K562 (cell line): Measurements from ENCODE around the gene TRMT112. TPM values are rescaled to one million over a fixed set of nuclear protein-coding genes. Genes with fewer than 3 reads are reported as not detected.

Experiments used
- ATAC-seq: fragments of 200-7000 bp; cut with Tn5 transposase; 3 replicates; pipeline ENCODE4 v1.9.1; 2020; ENCODE audit warnings: moderate library complexity
- BruUV-seq: library from RNA; stranded (reverse); fragments of 400-500 nt; replicated peaks from 2 replicates; lab custom pipeline; 2021; lab: Mats Ljungman, UMichigan
- CTCF ChIA-PET: fragments of 300-600 bp; formaldehyde crosslinking; extraction: SDS; loops from one replicate; lab custom pipeline; 2021; ENCODE audit warnings: low intra/inter-chr PET ratio; lab: Yijun Ruan, JAX
- POLR2A ChIA-PET: fragments of 300-600, 350-650 bp; sonication (Branson Sonifier 250); formaldehyde crosslinking; extraction: SDS; loops from one replicate; lab custom pipeline; 2021; ENCODE audit warnings: antibody characterized with exemption, inconsistent platforms; lab: Yijun Ruan, JAX
- DNase-seq, 4 experiments: peaks; one replicate each; pipeline versions ENCODE4 v3.0.0 to v3.0.0-alpha.2; 2011 to 2018; ENCODE audit warnings: low spot score in 3 of 4, mixed read lengths in 3 of 4; ENCODE audit errors: extremely low read depth in 1 of 4
- FAIRE-seq: peaks from 2 replicates; lab custom pipeline; 2011; peaks lifted over from hg19 to GRCh38; lab: Jason Lieb, UNC
- H2AFZ ChIP-seq: 2 replicates; pipeline ENCODE4 v1.6.0; 2011; ENCODE audit warnings: low read depth, low read length, control low read depth, inconsistent platforms
- H3K27ac ChIP-seq: fragments of 200-600 bp; 3 replicates; pipeline ENCODE4 v1.8.0; 2011; ENCODE audit warnings: low read depth, mild to moderate bottlenecking, control low read depth, inconsistent platforms, low read length, moderate library complexity, mixed read lengths; ENCODE audit errors: extremely low read depth
- H3K27me3 ChIP-seq, 2 experiments: fragments of 300-600 bp in 1 of 2; 2 replicates in 1 of 2; 3 replicates in 1 of 2; pipeline versions ENCODE4 v1.6.0 to v1.8.0; 2011; ENCODE audit warnings: inconsistent platforms in 2 of 2, low read length in 2 of 2, mild to moderate bottlenecking in 1 of 2, mixed read lengths in 1 of 2, moderate library complexity in 1 of 2; ENCODE audit not compliant: control insufficient read depth in 2 of 2, insufficient read depth in 2 of 2
- H3K36me3 ChIP-seq: fragments of 300-600 bp; 3 replicates; pipeline ENCODE4 v1.8.0; 2011; ENCODE audit warnings: mild to moderate bottlenecking, low read length, inconsistent platforms; ENCODE audit not compliant: control insufficient read depth, insufficient read depth
- H3K4me1 ChIP-seq, 2 experiments: fragments of 200-600 bp in 1 of 2; replicated peaks in 1 of 2; 2 replicates in 1 of 2; 3 replicates in 1 of 2; pipeline versions ENCODE4 v1.5.1 to v1.8.0; 2011; ENCODE audit warnings: inconsistent platforms in 2 of 2, low read length in 2 of 2, mild to moderate bottlenecking in 1 of 2, mixed read lengths in 1 of 2, moderate library complexity in 1 of 2; ENCODE audit not compliant: control insufficient read depth in 2 of 2, insufficient read depth in 2 of 2
- H3K4me2 ChIP-seq: 2 replicates; pipeline ENCODE4 v1.6.1; 2011; ENCODE audit warnings: low read length, control low read depth, inconsistent platforms, mixed read lengths; ENCODE audit not compliant: insufficient read depth
- H3K4me3 ChIP-seq: fragments of 200-600 bp; sonication (generic), shearing (Covaris generic); 2 replicates; pipeline ENCODE4 v1.5.1; 2016; ENCODE audit warnings: control low read depth, inconsistent platforms
- H3K79me2 ChIP-seq: fragments of 200-600 bp; 3 replicates; pipeline ENCODE4 v1.8.0; 2011; ENCODE audit warnings: low read length, inconsistent platforms; ENCODE audit not compliant: control insufficient read depth, insufficient read depth
- H3K9ac ChIP-seq, 2 experiments: 2 replicates each; pipeline versions ENCODE4 v1.6.0 to v1.6.1; 2011; ENCODE audit warnings: low read depth in 2 of 2, low read length in 2 of 2, control low read depth in 1 of 2, inconsistent platforms in 1 of 2, mild to moderate bottlenecking in 1 of 2, mixed read lengths in 1 of 2; ENCODE audit not compliant: insufficient read depth in 1 of 2
- H3K9me1 ChIP-seq: one replicate; pipeline ENCODE4 v1.6.0; 2011; ENCODE audit warnings: inconsistent platforms, mild to moderate bottlenecking, low read length, moderate library complexity; ENCODE audit not compliant: control insufficient read depth, insufficient read depth
- H3K9me3 ChIP-seq: replicated peaks from 2 replicates; pipeline ENCODE4 v1.5.1; 2011; ENCODE audit warnings: low read depth, low read length, inconsistent platforms; ENCODE audit not compliant: control insufficient read depth, insufficient read depth
- H4K20me1 ChIP-seq: replicated peaks from 2 replicates; pipeline ENCODE4 v1.6.1; 2011; ENCODE audit warnings: low read length, inconsistent platforms, mixed read lengths; ENCODE audit not compliant: control insufficient read depth, insufficient read depth
- BHLHE40 ChIP-seq: IDR thresholded peaks from 2 replicates; pipeline ENCODE4 v1.6.1; 2011; ENCODE audit warnings: low read length, improper control_type of control experiment
- CAMTA2 ChIP-seq: fragments of 250-450 bp; sonication (Bioruptor Pico); conservative IDR thresholded peaks from 2 replicates; pipeline ENCODE4 v1.5.1; 2022
- DACH1 ChIP-seq: fragments of 450-650 bp; IDR thresholded peaks from 2 replicates; pipeline ENCODE4 v1.6.1; 2018; ENCODE audit not compliant: partially characterized antibody
- FOXA3 ChIP-seq, 2 experiments: fragments of 450-650 bp in 1 of 2; sonication (generic) in 1 of 2; formaldehyde crosslinking; IDR thresholded peaks in 1 of 2; conservative IDR thresholded peaks in 1 of 2; 2 replicates each; pipeline versions ENCODE4 v1.4.0 to v1.8.0; 2020 to 2022; ENCODE audit warnings: mild to moderate bottlenecking in 2 of 2, missing genetic modification reagents in 1 of 2
- MBD1 ChIP-seq: fragments of 250-450 bp; sonication (Bioruptor Pico); IDR thresholded peaks from 2 replicates; pipeline ENCODE4 v1.8.0; 2022; ENCODE audit warnings: inconsistent platforms
- MXI1 ChIP-seq: IDR thresholded peaks from 2 replicates; pipeline ENCODE4 v1.6.1; 2011; ENCODE audit warnings: low read depth, mild to moderate bottlenecking, improper control_type of control experiment, low read length
- PURB ChIP-seq: sonication (generic); formaldehyde crosslinking; IDR thresholded peaks from 2 replicates; pipeline ENCODE4 v1.9.0; 2021; ENCODE audit warnings: low read depth, mild to moderate bottlenecking, missing genetic modification reagents
- RBM15 ChIP-seq: fragments of 200-400 bp; formaldehyde crosslinking; IDR thresholded peaks from 2 replicates; pipeline ENCODE4 v1.6.1; 2018; ENCODE audit warnings: mild to moderate bottlenecking, low read length, moderate library complexity; ENCODE audit not compliant: insufficient read depth
- SIX5 ChIP-seq, 2 experiments: IDR thresholded peaks; 2 replicates each; pipeline ENCODE4 v1.6.1; 2011; ENCODE audit warnings: low read length in 2 of 2, borderline replicate concordance in 1 of 2, low read depth in 1 of 2, mild to moderate bottlenecking in 1 of 2, moderate library complexity in 1 of 2; ENCODE audit not compliant: insufficient read depth in 1 of 2
- SREBF2 ChIP-seq: sonication (generic); formaldehyde crosslinking; IDR thresholded peaks from 2 replicates; pipeline ENCODE4 v1.4.0; 2020; ENCODE audit warnings: mild to moderate bottlenecking, missing genetic modification reagents
- THAP7 ChIP-seq: fragments of 250-450 bp; sonication (Bioruptor Pico); IDR thresholded peaks from 2 replicates; pipeline ENCODE4 v1.5.0; 2021
- XRCC5 ChIP-seq: fragments of 200-400 bp; formaldehyde crosslinking; IDR thresholded peaks from 2 replicates; pipeline ENCODE4 v1.6.1; 2017; ENCODE audit warnings: low read depth, mild to moderate bottlenecking, low read length
- YBX1 ChIP-seq: fragments of 450-650 bp; IDR thresholded peaks from 2 replicates; pipeline ENCODE4 v1.7.1; 2016; ENCODE audit warnings: mild to moderate bottlenecking
- ZNF146 ChIP-seq: IDR thresholded peaks from one replicate; pipeline ENCODE4 v1.6.1; 2018; ENCODE audit warnings: missing compliant biosample characterization; ENCODE audit not compliant: unreplicated experiment
- ZNF696 ChIP-seq: fragments of 250-450 bp; sonication (Bioruptor Pico); conservative IDR thresholded peaks from 2 replicates; pipeline ENCODE4 v1.4.0; 2020; ENCODE audit warnings: mild to moderate bottlenecking, moderate library complexity
- WGBS: fragments of 100-300 bp; shearing (Covaris generic); methylation state at CpG from one replicate; pipeline ENCODE4 v1.1.6; 2016; ENCODE audit warnings: low coverage, mixed read lengths; ENCODE audit not compliant: insufficient coverage; ENCODE audit errors: missing lambda C conversion rate; 5-methylcytosine and 5-hydroxymethylcytosine counted together
- in situ Hi-C: fragments of 300-500 bp; cut with MboI; formaldehyde crosslinking; loops from 4 replicates; pipeline ENCODE4 v1.15.0; 2018; ENCODE audit warnings: inconsistent platforms, mixed read lengths
- intact Hi-C: fragments of 100-400 bp; cut with micrococcal nuclease; formaldehyde crosslinking; loops from 2 replicates; pipeline ENCODE4 v1.14.2; 2022
- polyA plus RNA-seq, 8 experiments: library from polyadenylated mRNA; depleted of rRNA in 4 of 8; stranded (reverse) in 5 of 8; unstranded in 3 of 8; fragments of >200 nt; fragmentation: Nextera tagmentation in 2 of 8; fragmentation: Illumina TruSeq in 1 of 8; extraction: Ambion mirVana in 2 of 8; extraction: Trizol in 1 of 8; gene quantifications; 2 replicates each; pipeline versions ENCODE4 v1.2.1 to v1.2.3, GENCODE V29; 2011 to 2014; ENCODE audit warnings: inconsistent platforms in 1 of 8, missing spikeins in 1 of 8
- total RNA-seq, 7 experiments: library from RNA; depleted of rRNA in 6 of 7; stranded (reverse); fragments of >200 nt in 6 of 7; fragmentation: Illumina TruSeq in 2 of 7; extraction: Trizol in 2 of 7; gene quantifications; 2 replicates each; pipeline versions ENCODE4 v1.2.1 to v1.2.3, GENCODE V29; 2011 to 2021; ENCODE audit warnings: low replicate concordance in 1 of 7
- TF ChIP-seq, protein P1 (sequence below): sonication (generic); formaldehyde crosslinking; IDR thresholded peaks from 2 replicates; pipeline ENCODE4 v1.8.0; 2022; ENCODE audit warnings: mild to moderate bottlenecking, low read depth, missing genetic modification reagents
- TF ChIP-seq, protein P2 (sequence below): sonication (generic); formaldehyde crosslinking; IDR thresholded peaks from 2 replicates; pipeline ENCODE4 v1.8.0; 2022; ENCODE audit warnings: mild to moderate bottlenecking, missing genetic modification reagents

The TRMT112 gene
- total and polyA plus RNA-seq, 9 of the 15 experiments (the other 6 are each of a cell fraction or from before 2014, with no cell fraction given), result 162 to 444 (median 300) TPM

DNA sequence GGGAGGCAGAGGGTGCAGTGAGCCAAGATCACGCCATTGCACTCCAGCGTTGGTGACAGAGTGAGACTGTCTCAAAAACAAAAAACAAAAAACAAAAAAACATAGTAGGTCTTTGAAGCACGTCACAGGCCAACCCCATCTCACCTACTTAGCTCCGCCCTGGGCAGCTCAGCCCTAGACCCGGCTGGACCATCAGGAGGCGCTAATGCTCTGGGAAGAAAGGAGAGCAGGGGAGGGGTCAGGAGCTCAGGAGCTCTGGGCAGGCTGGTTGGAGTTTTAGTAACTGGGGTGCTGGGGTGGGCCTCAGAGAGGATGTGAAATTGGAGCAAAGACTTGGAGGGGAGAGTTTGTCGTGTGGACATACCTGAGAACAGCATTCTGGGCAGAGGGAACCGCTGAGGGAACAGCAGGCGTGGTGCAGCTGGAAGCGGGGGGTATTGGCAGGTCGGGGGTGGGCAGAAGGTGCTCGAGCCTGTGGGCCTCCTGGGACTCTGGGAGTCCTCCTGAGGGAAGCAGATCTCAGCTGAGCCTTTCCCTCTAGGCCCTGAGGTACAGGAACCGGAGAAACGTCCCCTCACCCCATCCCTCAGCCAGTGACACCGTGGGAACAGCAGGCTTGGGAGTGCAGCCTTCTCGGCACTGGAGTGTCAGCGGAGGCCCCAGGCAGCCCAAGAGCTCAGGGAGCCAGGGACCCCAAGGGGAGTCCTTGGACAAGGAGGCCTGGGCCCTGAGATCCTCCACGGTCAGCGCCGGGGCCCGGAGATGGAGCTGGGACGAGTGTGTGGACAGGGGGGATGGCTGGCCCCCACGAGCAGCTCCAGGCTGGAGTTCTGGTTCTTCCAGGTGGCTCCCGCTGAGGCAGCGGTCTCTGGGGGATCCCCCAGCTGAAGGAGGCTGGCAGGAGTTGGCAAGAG, 39.4 kb upstream of the TRMT112 start:
- H3K79me2 ChIP-seq, result peaks cover 24% of the 10 kb centered on the region
- intact Hi-C loops, result loop anchor here (5.0 kb wide), 7 partner anchors 51 to 291 kb away; partner anchors contain the start of genes FERMT3 and STIP1
- TF ChIP-seq RBM15, result no peak
- peak; percentile 35; the same call in 1 of the 2 replicates for TF ChIP-seq BHLHE40
- TF ChIP-seq, protein P1, sequence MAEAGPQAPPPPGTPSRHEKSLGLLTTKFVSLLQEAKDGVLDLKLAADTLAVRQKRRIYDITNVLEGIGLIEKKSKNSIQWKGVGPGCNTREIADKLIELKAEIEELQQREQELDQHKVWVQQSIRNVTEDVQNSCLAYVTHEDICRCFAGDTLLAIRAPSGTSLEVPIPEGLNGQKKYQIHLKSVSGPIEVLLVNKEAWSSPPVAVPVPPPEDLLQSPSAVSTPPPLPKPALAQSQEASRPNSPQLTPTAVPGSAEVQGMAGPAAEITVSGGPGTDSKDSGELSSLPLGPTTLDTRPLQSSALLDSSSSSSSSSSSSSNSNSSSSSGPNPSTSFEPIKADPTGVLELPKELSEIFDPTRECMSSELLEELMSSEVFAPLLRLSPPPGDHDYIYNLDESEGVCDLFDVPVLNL (CRISPR knock-in tag), result no peak
- TF ChIP-seq SREBF2 (CRISPR knock-in tag), result no peak
- no peak for TF ChIP-seq CAMTA2 (CRISPR knock-in tag)
- TF ChIP-seq ZNF146 (CRISPR knock-in tag), result no peak
- no peak for TF ChIP-seq FOXA3 (CRISPR knock-in tag; conservative IDR thresholded peaks at IDR 0.05 in 1 of 2, IDR thresholded peaks at IDR 0.05 in 1 of 2)
- no peak for TF ChIP-seq SIX5 (IDR thresholded peaks at IDR 0.05; ENCODE audit: borderline replicate concordance in 1 of 2, insufficient read depth in 1 of 2, low read depth in 1 of 2, low read length in 2 of 2)
- no peak for TF ChIP-seq THAP7 (CRISPR knock-in tag)
- no peak for TF ChIP-seq MXI1
- no peak for TF ChIP-seq ZNF696 (CRISPR knock-in tag)
- no peak for TF ChIP-seq YBX1
- peak; percentile 79 for TF ChIP-seq XRCC5
- TF ChIP-seq DACH1, result no peak
- TF ChIP-seq MBD1 (CRISPR knock-in tag), result no peak
- TF ChIP-seq, protein P2, sequence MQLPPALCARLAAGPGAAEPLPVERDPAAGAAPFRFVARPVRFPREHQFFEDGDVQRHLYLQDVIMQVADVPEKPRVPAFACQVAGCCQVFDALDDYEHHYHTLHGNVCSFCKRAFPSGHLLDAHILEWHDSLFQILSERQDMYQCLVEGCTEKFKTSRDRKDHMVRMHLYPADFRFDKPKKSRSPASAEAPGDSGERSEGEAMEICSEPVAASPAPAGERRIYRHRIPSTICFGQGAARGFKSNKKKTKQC, result no peak
- no peak for TF ChIP-seq PURB (CRISPR knock-in tag)

More for the DNA sequence above, 39.4 kb upstream of the TRMT112 start:
- no peak overlapping the region; the same call in 1 of the 2 replicates for H3K4me3 ChIP-seq
- FAIRE-seq, result peak; percentile 97
- no TSS peak for BruUV-seq
- H2AFZ ChIP-seq, result peak overlapping the region; percentile 63
- peaks cover 3% of the 10 kb centered on the region for H3K9me1 ChIP-seq
- ATAC-seq, result peak; percentile 78
- POLR2A ChIA-PET, result interaction anchor here (0.6 to 3.0 kb wide), 9 partner anchors 9 to 172 kb away, joined by 3 to 20 read pairs (median 4); partner anchors contain the start of genes PRDX5 and TRMT112
- H3K36me3 ChIP-seq, result peaks cover 21% of the 10 kb centered on the region; the same call in 2 of the 3 replicates
- peaks cover 34 to 86% of the 10 kb centered on the region in 2 experiments for H3K4me1 ChIP-seq
- H3K9me3 ChIP-seq, result no peaks in the 10 kb centered on the region
- no peaks in the 10 kb centered on the region for H3K27me3 ChIP-seq
- 43% methylated on average over 24 of the region's 25 CpGs for WGBS
- CTCF ChIA-PET, result interaction anchor here (1.4 kb wide), 1 partner anchor 14 kb away, joined by 4 read pairs; no protein-coding TSS in a partner anchor
- peak overlapping the region; percentile 64 for H3K4me2 ChIP-seq
- H3K27ac ChIP-seq, result peak overlapping the region; percentile 56
- peak overlapping the region; percentile 88 to 97 for H3K9ac ChIP-seq
- DNase-seq, result peak; percentile 78 to 94 (median 84)
- in situ Hi-C loops, result loop anchor here (5.0 kb wide), 1 partner anchor 301 kb away; no protein-coding TSS in a partner anchor
- no peaks in the 10 kb centered on the region for H4K20me1 ChIP-seq
